GM18508 (cell line): Measurements from ENCODE around the gene SMOC1.

Experiments used
- ATAC-seq: cut with Tn5 transposase; IDR thresholded peaks from one replicate; pipeline ENCODE4 v1.9.1; 2021; ENCODE audit warnings: moderate number of reproducible peaks; ENCODE audit not compliant: insufficient read depth, unreplicated experiment

The SMOC1 gene

GRCh38 chr14:70067810-70068209 is 188.6 kb downstream of the SMOC1 start:
- ATAC-seq: no peak

DNA sequence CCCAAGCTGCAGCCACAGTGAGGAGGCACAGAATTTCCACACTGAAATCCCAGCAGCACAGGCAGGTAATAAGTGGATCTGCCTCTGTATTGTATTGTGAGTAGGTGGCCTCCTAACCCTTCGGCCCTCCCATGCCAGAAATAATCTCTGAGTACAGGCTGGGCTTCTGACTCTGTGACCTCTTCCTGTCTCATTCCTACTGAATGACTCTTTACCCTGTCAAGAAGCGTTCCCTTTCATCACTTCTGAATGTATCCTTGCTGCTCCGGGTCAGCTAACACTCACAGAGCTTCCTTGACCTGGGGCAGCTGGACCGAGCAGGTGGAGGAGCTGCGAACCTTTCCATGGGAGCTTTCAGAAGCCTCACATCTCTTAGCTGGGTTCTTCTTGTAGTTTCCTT is 190.0 kb downstream of the SMOC1 start:
- ATAC-seq: no peak

DNA sequence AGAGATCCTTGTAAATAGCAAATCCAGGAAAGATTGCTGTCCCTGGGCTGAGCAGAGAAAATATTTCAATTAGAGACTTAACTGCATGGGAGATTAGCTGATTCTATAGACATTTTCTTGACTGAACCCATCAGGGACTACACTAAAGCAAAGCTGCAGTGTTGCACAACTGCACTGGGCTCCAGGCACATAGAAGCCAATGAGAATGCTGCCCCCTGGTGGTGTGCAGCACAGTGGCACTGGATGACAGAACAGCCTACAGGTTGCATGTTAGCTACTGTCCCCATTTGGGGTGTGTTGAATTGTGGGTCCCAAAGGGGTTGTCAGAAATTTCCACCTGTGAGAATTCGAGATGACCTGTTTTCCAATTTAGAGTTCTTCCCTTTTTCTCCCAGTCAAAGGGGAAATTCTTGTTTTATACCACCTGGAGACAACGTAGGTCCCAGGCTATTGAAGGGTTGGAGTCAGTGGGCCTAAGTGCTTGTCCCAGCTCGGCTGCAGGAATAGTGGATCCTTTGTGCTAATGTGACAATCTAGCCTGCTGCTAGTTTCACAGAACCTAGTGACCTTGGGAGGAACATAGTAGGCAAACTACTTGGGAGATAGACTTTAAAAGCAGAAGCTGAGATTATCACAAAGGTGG is 194.8 kb downstream of the SMOC1 start:
- no peak for ATAC-seq

GRCh38 chr14:70077005-70077404 is 197.8 kb downstream of the SMOC1 start:
- ATAC-seq: no peak

- ATAC-seq: no peak
Observed at GRCh38 chr14:70077720-70078119, 198.5 kb downstream of the SMOC1 start.

DNA sequence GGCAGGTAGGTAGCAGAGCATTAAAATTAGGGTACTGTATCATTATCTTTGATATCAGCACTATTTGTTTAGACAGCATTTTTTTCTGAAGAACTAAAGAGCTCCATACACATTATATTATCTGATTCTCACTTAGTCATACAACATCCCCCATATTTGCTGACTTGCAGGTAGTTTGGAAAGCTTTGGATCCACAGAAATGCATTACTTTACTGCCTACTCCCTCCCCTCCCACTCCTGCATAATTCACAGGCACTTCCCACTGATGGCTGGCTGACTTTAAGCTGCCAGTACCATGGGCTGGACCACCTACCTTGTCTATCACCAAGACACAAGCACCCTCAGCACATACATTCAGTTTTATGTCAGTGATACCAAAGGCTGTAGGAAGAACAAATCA is 199.1 kb downstream of the SMOC1 start:
- ATAC-seq: no peak

- ATAC-seq: no peak
Observed at GRCh38 chr14:70080076-70080475, 200.9 kb downstream of the SMOC1 start.
